Measurements from ENCODE around the gene RSAD1.

Gene RSAD1

GRCh38 chr17:50478391-50479381 lies at the start of gene RSAD1:
Gene RSAD1, plus strand, starts transcription at chr17:50478860. Its CDS starts 25 bp downstream, at chr17:50478885.
- Mint-ChIP-seq H3K27me3 (peaks cover 0 to 5% of the 10 kb centered on the region in 2 donors), H3K4me3 (peak within 1 kb of the TSS; percentile 83 to 94), H3K27ac (peak within 1 kb of the TSS; percentile 96), H3K9me3 (no peaks in the 10 kb centered on the region), H3K36me3 (peaks cover 9 to 26% of the 10 kb centered on the region in 2 donors), H3K4me1 (peaks cover 27 to 33% of the 10 kb centered on the region in 2 donors)
- ATAC-seq (replicated peaks) = peak; percentile 95 to 96
- DNase-seq = peak; percentile 85

- H3K27me3 Mint-ChIP-seq = no peaks in the 10 kb centered on the region
- no peaks in the 10 kb centered on the region for H3K9me3 Mint-ChIP-seq
- no peak overlapping the region for H3K4me3 Mint-ChIP-seq
- ATAC-seq (replicated peaks) = no peak
- no peaks in the 10 kb centered on the region for H3K36me3 Mint-ChIP-seq
- no peak overlapping the region for H3K27ac Mint-ChIP-seq
- no peak for DNase-seq
- peaks cover 18 to 21% of the 10 kb centered on the region in 2 donors for H3K4me1 Mint-ChIP-seq
These were observed 48.9 kb upstream of the RSAD1 start for GRCh38 chr17:50429793-50430192.

- Mint-ChIP-seq H3K9me3 (no peaks in the 10 kb centered on the region), H3K4me3 (no peak overlapping the region), H3K4me1 (peaks cover 14 to 15% of the 10 kb centered on the region in 2 donors), H3K36me3 (no peaks in the 10 kb centered on the region), H3K27ac (no peak overlapping the region), H3K27me3 (no peaks in the 10 kb centered on the region)
- no peak for ATAC-seq (replicated peaks)
- no peak for DNase-seq
These were observed 47.6 kb upstream of the RSAD1 start for GRCh38 chr17:50430821-50431618.

- no peaks in the 10 kb centered on the region for H3K27me3 Mint-ChIP-seq
- H3K4me1 Mint-ChIP-seq = peaks cover 7 to 8% of the 10 kb centered on the region in 2 donors
- peaks cover 2 to 3% of the 10 kb centered on the region in 2 donors for H3K36me3 Mint-ChIP-seq
- H3K27ac Mint-ChIP-seq = no peak overlapping the region
- ATAC-seq (replicated peaks) (no peak), DNase-seq (no peak)
- H3K4me3 Mint-ChIP-seq = no peak overlapping the region
- H3K9me3 Mint-ChIP-seq = no peaks in the 10 kb centered on the region
These were observed 46.4 kb upstream of the RSAD1 start for GRCh38 chr17:50432125-50432762.

- H3K36me3 Mint-ChIP-seq = peaks cover 3 to 4% of the 10 kb centered on the region in 2 donors
- H3K9me3 Mint-ChIP-seq = no peaks in the 10 kb centered on the region
These were observed 41.3 kb upstream of the RSAD1 start for GRCh38 chr17:50437409-50437808.

GRCh38 chr17:50439008-50439407 lies 39.7 kb upstream of the RSAD1 start:
- H3K4me3 Mint-ChIP-seq = no peak overlapping the region
- H3K9me3 Mint-ChIP-seq = no peaks in the 10 kb centered on the region
- DNase-seq (no peak), ATAC-seq (replicated peaks) (no peak)
- peaks cover 3 to 4% of the 10 kb centered on the region in 2 donors for H3K36me3 Mint-ChIP-seq
- no peak overlapping the region for H3K27ac Mint-ChIP-seq
- no peaks in the 10 kb centered on the region for H3K27me3 Mint-ChIP-seq
- H3K4me1 Mint-ChIP-seq = no peaks in the 10 kb centered on the region

More at GRCh38 chr17:50437409-50437808, 41.3 kb upstream of the RSAD1 start:
- Mint-ChIP-seq H3K27ac (no peak overlapping the region), H3K4me3 (no peak overlapping the region), H3K27me3 (no peaks in the 10 kb centered on the region), H3K4me1 (no peaks in the 10 kb centered on the region)
- no peak for DNase-seq
- ATAC-seq (replicated peaks) = no peak

- no peak overlapping the region for H3K27ac Mint-ChIP-seq
- no peaks in the 10 kb centered on the region for H3K4me1 Mint-ChIP-seq
These were observed 38.4 kb upstream of the RSAD1 start for GRCh38 chr17:50440172-50440837.

GRCh38 chr17:50440838-50441829 lies 37.5 kb upstream of the RSAD1 start:
- Mint-ChIP-seq H3K27ac (no peak overlapping the region), H3K27me3 (no peaks in the 10 kb centered on the region), H3K36me3 (peaks cover 3 to 4% of the 10 kb centered on the region in 2 donors), H3K4me1 (no peaks in the 10 kb centered on the region), H3K9me3 (no peaks in the 10 kb centered on the region), H3K4me3 (no peak overlapping the region)
- DNase-seq (no peak), ATAC-seq (replicated peaks) (no peak)

More at GRCh38 chr17:50440172-50440837, 38.4 kb upstream of the RSAD1 start:
- no peaks in the 10 kb centered on the region for H3K9me3 Mint-ChIP-seq
- no peaks in the 10 kb centered on the region for H3K27me3 Mint-ChIP-seq
- H3K36me3 Mint-ChIP-seq = peaks cover 3 to 4% of the 10 kb centered on the region in 2 donors
- ATAC-seq (replicated peaks) (no peak), DNase-seq (no peak)
- H3K4me3 Mint-ChIP-seq = no peak overlapping the region

- no peak for DNase-seq
- H3K36me3 Mint-ChIP-seq = peaks cover 0 to 2% of the 10 kb centered on the region in 2 donors
- H3K4me1 Mint-ChIP-seq = no peaks in the 10 kb centered on the region
- no peak overlapping the region for H3K27ac Mint-ChIP-seq
- no peaks in the 10 kb centered on the region for H3K9me3 Mint-ChIP-seq
- no peak overlapping the region for H3K4me3 Mint-ChIP-seq
- no peak for ATAC-seq (replicated peaks)
- no peaks in the 10 kb centered on the region for H3K27me3 Mint-ChIP-seq
These were observed 35.1 kb upstream of the RSAD1 start for GRCh38 chr17:50443505-50443974.

- Mint-ChIP-seq H3K4me1 (no peaks in the 10 kb centered on the region), H3K9me3 (no peaks in the 10 kb centered on the region), H3K4me3 (no peak overlapping the region), H3K27me3 (no peaks in the 10 kb centered on the region), H3K36me3 (peaks cover 2 to 4% of the 10 kb centered on the region in 2 donors), H3K27ac (no peak overlapping the region)
- no peak for ATAC-seq (replicated peaks)
- no peak for DNase-seq
These were observed 33.6 kb upstream of the RSAD1 start for GRCh38 chr17:50444841-50445715.

- Mint-ChIP-seq H3K36me3 (peaks cover 0 to 4% of the 10 kb centered on the region in 2 donors), H3K27ac (no peak overlapping the region), H3K27me3 (no peaks in the 10 kb centered on the region), H3K4me3 (no peak overlapping the region), H3K9me3 (no peaks in the 10 kb centered on the region), H3K4me1 (no peaks in the 10 kb centered on the region)
- DNase-seq = no peak
- ATAC-seq (replicated peaks) = no peak
These were observed 32.8 kb upstream of the RSAD1 start for GRCh38 chr17:50445730-50446325.
